ENCODE measurements around the gene KIFBP. TPM values are rescaled to one million over a fixed set of nuclear protein-coding genes. Genes with fewer than 3 reads are reported as not detected.
A peak's percentile ranks its signal among the peaks of the same experiment; 100 is the strongest.
"Not testable (repeated sequence)": the region's sequence is repeated elsewhere in the genome, so short reads cannot be mapped to it uniquely, and the experiment has no call there.

KIFBP gene
- total RNA-seq (2014; rRNA removed; shearing (Covaris generic); ENCODE audit: low replicate concordance) = 40.4 and 43.5 TPM in 2 replicates

GRCh38 chr10:68988530-68989316 is at the start of gene KIFBP:
KIFBP (plus strand) TSS chr10:68988803; CDS start chr10:68988833, 30 bp downstream.
- Histone ChIP-seq H3K27me3 (no peaks in the 10 kb centered on the region), H3K36me3 (peaks cover 39% of the 10 kb centered on the region), H3K4me3 (peak within 1 kb of the TSS; percentile 87), H3K9me3 (no peaks in the 10 kb centered on the region)
- peak; percentile 95 for DNase-seq

GRCh38 chr10:68938884-68939283 is 49.7 kb upstream of the KIFBP start:
- no peak overlapping the region for H3K4me3 ChIP-seq
- DNase-seq = no peak
- H3K9me3 ChIP-seq = no peaks in the 10 kb centered on the region
- no peaks in the 10 kb centered on the region for H3K27me3 ChIP-seq
- peaks cover 67% of the 10 kb centered on the region for H3K36me3 ChIP-seq

GRCh38 chr10:68940917-68941316 is 47.7 kb upstream of the KIFBP start:
- not testable (repeated sequence) for H3K4me3 ChIP-seq, H3K9me3 ChIP-seq, DNase-seq, H3K27me3 ChIP-seq
- peaks cover 66% of the 10 kb centered on the region for H3K36me3 ChIP-seq

- Histone ChIP-seq H3K4me3 (no peak overlapping the region), H3K27me3 (no peaks in the 10 kb centered on the region), H3K9me3 (no peaks in the 10 kb centered on the region), H3K36me3 (peaks cover 49% of the 10 kb centered on the region)
- DNase-seq = no peak
Measured at GRCh38 chr10:68950598-68950997, 38.0 kb upstream of the KIFBP start.

- H3K9me3 ChIP-seq = no peaks in the 10 kb centered on the region
- no peak for DNase-seq
- H3K27me3 ChIP-seq = no peaks in the 10 kb centered on the region
- H3K36me3 ChIP-seq = peaks cover 55% of the 10 kb centered on the region
- H3K4me3 ChIP-seq = peak overlapping the region; percentile 93
Measured at GRCh38 chr10:68954904-68955303, 33.7 kb upstream of the KIFBP start.

GRCh38 chr10:68955355-68955831 is 33.2 kb upstream of the KIFBP start:
- Histone ChIP-seq H3K27me3 (no peaks in the 10 kb centered on the region), H3K9me3 (no peaks in the 10 kb centered on the region), H3K36me3 (peaks cover 56% of the 10 kb centered on the region), H3K4me3 (peak overlapping the region; percentile 93)
- peak; percentile 29 for DNase-seq

- peak within 1 kb of the TSS; percentile 93 for H3K4me3 ChIP-seq
- H3K27me3 ChIP-seq = no peaks in the 10 kb centered on the region
- no peaks in the 10 kb centered on the region for H3K9me3 ChIP-seq
- peak; percentile 93 for DNase-seq
- H3K36me3 ChIP-seq = peaks cover 56% of the 10 kb centered on the region
Measured at GRCh38 chr10:68955832-68956532, 32.6 kb upstream of the KIFBP start, which contains the start of gene DDX21. DDX21 (plus strand) TSS chr10:68956170; CDS start chr10:68956226, 56 bp downstream.

GRCh38 chr10:68957284-68957615 is 31.4 kb upstream of the KIFBP start:
- no peaks in the 10 kb centered on the region for H3K27me3 ChIP-seq
- no peaks in the 10 kb centered on the region for H3K9me3 ChIP-seq
- H3K4me3 ChIP-seq = peak overlapping the region; percentile 93
- no peak for DNase-seq
- H3K36me3 ChIP-seq = peaks cover 68% of the 10 kb centered on the region

- peak; percentile 15 for DNase-seq
- H3K9me3 ChIP-seq = no peaks in the 10 kb centered on the region
- no peaks in the 10 kb centered on the region for H3K27me3 ChIP-seq
- peaks cover 72% of the 10 kb centered on the region for H3K36me3 ChIP-seq
- peak overlapping the region; percentile 93 for H3K4me3 ChIP-seq
Measured at GRCh38 chr10:68957654-68958053, 30.9 kb upstream of the KIFBP start.

- no peak overlapping the region for H3K4me3 ChIP-seq
- no peak for DNase-seq
- H3K36me3 ChIP-seq = peaks cover 89% of the 10 kb centered on the region
- H3K27me3 ChIP-seq = no peaks in the 10 kb centered on the region
- H3K9me3 ChIP-seq = no peaks in the 10 kb centered on the region
Measured at GRCh38 chr10:68959695-68960527, 28.7 kb upstream of the KIFBP start.

GRCh38 chr10:68963151-68963550 is 25.5 kb upstream of the KIFBP start:
- Histone ChIP-seq H3K27me3 (no peaks in the 10 kb centered on the region), H3K9me3 (no peaks in the 10 kb centered on the region), H3K36me3 (peaks cover 100% of the 10 kb centered on the region), H3K4me3 (no peak overlapping the region)
- DNase-seq = no peak

GRCh38 chr10:68973975-68974374 is 14.6 kb upstream of the KIFBP start:
- no peak for DNase-seq
- no peaks in the 10 kb centered on the region for H3K27me3 ChIP-seq
- H3K9me3 ChIP-seq = no peaks in the 10 kb centered on the region
- H3K36me3 ChIP-seq = peaks cover 96% of the 10 kb centered on the region
- H3K4me3 ChIP-seq = no peak overlapping the region

GRCh38 chr10:68975936-68976473 is 12.6 kb upstream of the KIFBP start:
- H3K36me3 ChIP-seq = peaks cover 97% of the 10 kb centered on the region
- not testable (repeated sequence) for H3K9me3 ChIP-seq, H3K4me3 ChIP-seq, H3K27me3 ChIP-seq, DNase-seq

GRCh38 chr10:68979738-68980137 is 8.9 kb upstream of the KIFBP start:
- not testable (repeated sequence) for H3K9me3 ChIP-seq, H3K27me3 ChIP-seq, H3K4me3 ChIP-seq, DNase-seq
- peaks cover 97% of the 10 kb centered on the region for H3K36me3 ChIP-seq

GRCh38 chr10:68981074-68981473 is 7.5 kb upstream of the KIFBP start:
- Histone ChIP-seq H3K4me3 (no peak overlapping the region), H3K27me3 (no peaks in the 10 kb centered on the region), H3K9me3 (no peaks in the 10 kb centered on the region), H3K36me3 (peaks cover 96% of the 10 kb centered on the region)
- no peak for DNase-seq

- Histone ChIP-seq H3K4me3 (no peak overlapping the region), H3K36me3 (peaks cover 85% of the 10 kb centered on the region), H3K27me3 (no peaks in the 10 kb centered on the region), H3K9me3 (no peaks in the 10 kb centered on the region)
- no peak for DNase-seq
Measured at GRCh38 chr10:68982389-68982788, 6.2 kb upstream of the KIFBP start.
